ENCODE results near the gene ZNF519. TPM values are rescaled to one million over a fixed set of nuclear protein-coding genes. Genes with fewer than 3 reads are reported as not detected.

ZNF519 gene
- total RNA-seq, 1 experiment from 2014 or later = 23.8 TPM

- Histone ChIP-seq H3F3A (ENCODE audit: insufficient read depth, low read depth) (no peaks in the 10 kb centered on the region), H3K27me3 (ENCODE audit: insufficient read depth, low read depth) (peaks cover 27% of the 10 kb centered on the region), H2AFZ (no peak overlapping the region), H3K9me3 (ENCODE audit: insufficient read depth, low read depth) (no peaks in the 10 kb centered on the region), H3K36me3 (ENCODE audit: low read depth) (no peaks in the 10 kb centered on the region), H3K79me2 (ENCODE audit: low read depth) (no peaks in the 10 kb centered on the region), H3K4me2 (no peak overlapping the region), H3K4me3 (no peak overlapping the region), H3K9me2 (ENCODE audit: insufficient read depth) (no peaks in the 10 kb centered on the region), H3K27ac (no peak overlapping the region), H4K20me1 (ENCODE audit: insufficient read depth) (no peaks in the 10 kb centered on the region), H3K4me1 (replicated peaks; ENCODE audit: insufficient read depth) (no peaks in the 10 kb centered on the region)
- CTCF ChIA-PET = no interaction called here
- BruUV-seq (replicated peaks) = no TSS peak
- TF ChIP-seq CTCF (conservative IDR thresholded peaks at IDR 0.05) (no peak), EZH2 (IDR thresholded peaks at IDR 0.05; ENCODE audit: low read depth) (no peak)
- intact Hi-C loops (cut with micrococcal nuclease; ENCODE audit: unreplicated experiment) = no loop called here
- DNase-seq = no peak
- POLR2A ChIA-PET (ENCODE audit: unreplicated experiment) = no interaction called here
Measured at GRCh38 chr18:14053661-14054060, 78.6 kb downstream of the ZNF519 start.

Other genes with a start within 250 kb of the ZNF519 start
- not detected in 2 replicates for gene MC2R, start 216.9 kb downstream of the ZNF519 start, total RNA-seq (2021)